SK-N-MC (cell line): Measurements from ENCODE around the gene POFUT2.

Source experiments
- EZH2 ChIP-seq: fragments of 200-600 bp; sonication (generic); IDR thresholded peaks from one replicate; pipeline ENCODE4 v1.6.1; 2017; ENCODE audit warnings: antibody characterized with exemption
- FOXP2 ChIP-seq: optimal IDR thresholded peaks from 2 replicates; pipeline ENCODE3; 2011; ENCODE audit warnings: mild to moderate bottlenecking, moderate library complexity; ENCODE audit not compliant: insufficient read depth; ENCODE audit errors: extremely low read length, control extremely low read depth
- POLR2AphosphoS5 ChIP-seq: IDR thresholded peaks from 2 replicates; pipeline ENCODE4 v1.6.1; 2012; ENCODE audit warnings: mild to moderate bottlenecking, low read depth, low read length, borderline replicate concordance

GRCh38 chr21:45285266-45285931 is 2.3 kb downstream of the POFUT2 start:
- TF ChIP-seq POLR2AphosphoS5 = no peak
- TF ChIP-seq EZH2 = no peak
- TF ChIP-seq FOXP2 = no peak
